GM18909 (cell line): ENCODE data around the gene EPHB6.

Source experiments
- ATAC-seq: cut with Tn5 transposase; IDR thresholded peaks from one replicate; pipeline ENCODE4 v1.9.1; 2021; ENCODE audit warnings: mild to moderate bottlenecking; ENCODE audit not compliant: unreplicated experiment, poor library complexity

Gene EPHB6, protein sequence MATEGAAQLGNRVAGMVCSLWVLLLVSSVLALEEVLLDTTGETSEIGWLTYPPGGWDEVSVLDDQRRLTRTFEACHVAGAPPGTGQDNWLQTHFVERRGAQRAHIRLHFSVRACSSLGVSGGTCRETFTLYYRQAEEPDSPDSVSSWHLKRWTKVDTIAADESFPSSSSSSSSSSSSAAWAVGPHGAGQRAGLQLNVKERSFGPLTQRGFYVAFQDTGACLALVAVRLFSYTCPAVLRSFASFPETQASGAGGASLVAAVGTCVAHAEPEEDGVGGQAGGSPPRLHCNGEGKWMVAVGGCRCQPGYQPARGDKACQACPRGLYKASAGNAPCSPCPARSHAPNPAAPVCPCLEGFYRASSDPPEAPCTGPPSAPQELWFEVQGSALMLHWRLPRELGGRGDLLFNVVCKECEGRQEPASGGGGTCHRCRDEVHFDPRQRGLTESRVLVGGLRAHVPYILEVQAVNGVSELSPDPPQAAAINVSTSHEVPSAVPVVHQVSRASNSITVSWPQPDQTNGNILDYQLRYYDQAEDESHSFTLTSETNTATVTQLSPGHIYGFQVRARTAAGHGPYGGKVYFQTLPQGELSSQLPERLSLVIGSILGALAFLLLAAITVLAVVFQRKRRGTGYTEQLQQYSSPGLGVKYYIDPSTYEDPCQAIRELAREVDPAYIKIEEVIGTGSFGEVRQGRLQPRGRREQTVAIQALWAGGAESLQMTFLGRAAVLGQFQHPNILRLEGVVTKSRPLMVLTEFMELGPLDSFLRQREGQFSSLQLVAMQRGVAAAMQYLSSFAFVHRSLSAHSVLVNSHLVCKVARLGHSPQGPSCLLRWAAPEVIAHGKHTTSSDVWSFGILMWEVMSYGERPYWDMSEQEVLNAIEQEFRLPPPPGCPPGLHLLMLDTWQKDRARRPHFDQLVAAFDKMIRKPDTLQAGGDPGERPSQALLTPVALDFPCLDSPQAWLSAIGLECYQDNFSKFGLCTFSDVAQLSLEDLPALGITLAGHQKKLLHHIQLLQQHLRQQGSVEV

DNA sequence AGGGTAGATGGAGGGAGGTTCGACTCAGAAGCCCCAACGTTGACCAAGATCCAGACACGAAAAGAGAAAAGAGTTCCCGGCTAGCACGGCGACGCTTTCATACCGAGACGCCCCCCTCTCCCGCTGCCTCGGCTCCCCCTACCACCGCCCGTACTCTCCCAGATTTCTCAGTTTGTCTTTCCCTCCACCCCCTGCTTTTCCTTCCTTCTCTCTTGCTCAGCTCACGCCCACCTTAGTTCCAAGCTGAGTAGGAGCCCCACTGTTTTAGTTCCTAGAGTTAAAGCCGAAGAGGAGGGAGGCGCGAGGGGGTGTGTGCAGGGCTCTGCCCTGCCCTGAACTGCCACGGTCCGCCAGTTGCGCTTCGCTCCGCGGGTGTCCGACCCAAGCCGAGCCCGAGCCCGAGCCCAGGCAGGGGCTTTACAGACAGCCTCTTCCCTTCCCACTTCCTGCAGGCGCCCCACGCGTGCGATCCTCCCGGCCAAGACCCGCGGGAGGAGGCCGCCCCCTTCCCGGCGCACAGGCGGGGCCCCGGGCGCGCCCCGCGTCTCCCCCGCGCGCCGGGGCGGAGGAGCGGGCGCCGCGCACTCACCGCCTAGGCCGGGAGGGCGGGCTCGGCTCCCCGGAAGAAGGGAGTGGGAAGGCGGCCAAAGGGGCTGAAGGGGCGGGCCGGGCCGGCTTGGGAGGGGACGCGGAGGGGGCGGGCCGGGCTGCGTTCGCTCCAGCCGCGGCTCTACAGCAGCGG lies at the start of gene EPHB6:
EPHB6 (plus strand) TSS at position 705 of the 742 bp plus-strand sequence. CDS start 8,152 bp downstream, outside the sequence.
- peak; percentile 59 for ATAC-seq

DNA sequence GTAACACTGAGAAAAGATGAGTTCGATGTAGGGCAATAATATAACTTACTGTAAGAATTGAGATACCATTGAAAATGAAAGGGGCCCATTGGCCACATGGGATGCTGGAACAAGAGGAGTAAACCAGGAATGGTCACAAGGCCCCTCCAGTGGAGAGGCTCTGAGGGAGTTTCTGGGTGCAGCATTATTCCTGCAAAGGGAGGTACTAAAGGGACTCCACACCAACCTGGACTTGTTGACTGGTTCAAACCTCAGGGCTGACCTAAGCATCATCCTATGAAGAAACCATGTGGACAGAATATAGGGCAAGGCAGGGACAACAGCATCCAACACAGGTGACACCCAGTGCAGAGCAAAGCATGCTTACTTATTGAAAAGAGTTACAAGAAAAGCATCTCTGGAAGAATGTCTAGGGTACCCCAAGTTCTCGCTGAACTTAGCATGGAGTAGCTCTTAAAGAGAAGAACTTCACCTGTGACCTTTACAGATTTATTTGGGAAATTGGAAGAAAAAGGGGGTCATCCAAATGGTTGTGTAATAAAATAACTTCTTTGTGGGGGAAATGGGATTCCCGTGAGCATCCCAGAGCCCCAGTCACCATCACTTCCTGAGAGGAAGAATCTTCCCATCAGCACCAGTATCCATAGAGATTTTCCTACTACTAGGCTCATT lies 49.4 kb upstream of the EPHB6 start:
- no peak for ATAC-seq

DNA sequence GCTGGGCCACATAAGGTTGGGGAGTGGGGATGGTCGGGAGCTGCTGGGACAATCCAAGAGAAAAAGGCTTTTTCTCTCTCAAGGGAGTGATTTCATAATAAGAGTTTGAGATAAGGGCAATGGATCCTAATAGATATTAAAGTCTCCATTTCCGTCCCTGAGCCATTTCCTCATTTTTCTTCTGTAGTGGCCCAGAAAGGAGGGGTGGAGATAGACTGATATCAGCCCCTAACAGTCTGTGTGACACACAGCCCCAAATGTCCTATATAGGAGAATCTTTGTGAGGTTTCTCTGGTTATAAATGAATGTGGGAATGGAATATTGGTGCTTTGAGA lies 48.9 kb upstream of the EPHB6 start:
- no peak for ATAC-seq

DNA sequence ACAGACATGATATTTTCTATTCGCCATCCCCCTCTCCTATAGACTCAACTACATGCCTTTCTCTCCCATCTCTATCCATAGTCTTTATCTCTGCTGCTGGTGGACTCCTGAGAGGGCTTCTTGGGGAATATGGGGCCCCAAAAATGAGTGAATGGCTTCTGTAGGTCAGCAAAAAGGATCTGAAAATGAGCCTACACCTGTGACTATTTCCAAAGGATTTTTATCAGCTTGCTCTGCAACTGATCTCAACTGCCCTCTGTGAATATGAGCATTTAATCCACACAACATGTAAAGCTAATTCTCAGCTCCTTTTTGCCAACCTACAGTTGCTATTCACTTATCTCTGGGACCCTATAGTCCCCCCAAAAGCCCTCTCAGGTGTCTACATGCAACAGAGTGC lies 47.9 kb upstream of the EPHB6 start:
- ATAC-seq: no peak

DNA sequence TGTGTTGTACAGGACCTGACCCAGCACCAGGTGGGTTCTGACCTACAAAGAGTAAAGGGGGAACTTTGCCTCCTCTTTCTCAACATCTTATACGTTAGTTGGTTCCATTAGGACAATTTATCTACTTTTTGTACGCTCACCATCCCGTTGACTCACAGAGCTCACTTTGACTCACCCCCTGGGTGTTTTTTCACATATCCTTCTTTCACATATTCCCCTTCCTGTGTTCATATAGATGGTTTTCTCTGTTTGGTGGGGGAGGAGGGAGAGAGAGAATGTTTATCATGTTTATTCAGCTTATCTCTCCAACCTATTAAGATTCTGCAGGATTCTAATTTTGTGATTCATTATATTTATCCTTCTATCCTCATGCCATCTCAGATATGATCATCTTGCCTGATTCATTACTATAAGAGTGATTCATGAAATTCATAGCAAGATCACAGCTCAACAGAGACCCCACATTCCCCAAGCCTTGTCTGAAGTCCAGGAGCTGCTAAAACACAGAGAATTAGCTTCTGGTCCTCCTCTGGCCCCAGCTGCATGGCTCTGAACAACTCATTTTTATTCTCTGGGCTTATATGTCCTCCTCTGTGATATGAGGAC lies 46.9 kb upstream of the EPHB6 start:
- no peak for ATAC-seq

DNA sequence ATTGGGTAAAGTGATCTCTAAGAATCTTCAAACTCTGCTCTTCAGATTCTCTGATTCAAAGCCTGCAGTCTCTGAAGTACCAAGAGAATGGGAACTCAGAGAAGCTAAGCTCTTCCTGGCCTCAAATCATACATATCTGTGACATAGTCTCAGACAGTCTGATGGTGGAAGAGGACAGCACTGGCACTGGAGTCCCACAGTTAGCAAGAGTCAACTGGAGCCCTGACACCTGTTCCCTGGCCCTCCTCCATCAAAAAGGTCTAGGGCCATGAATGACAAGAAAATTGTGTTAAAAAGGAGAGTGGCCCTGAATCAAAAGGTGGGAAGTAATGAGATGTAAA lies 46.4 kb upstream of the EPHB6 start:
- ATAC-seq: peak; percentile 36

DNA sequence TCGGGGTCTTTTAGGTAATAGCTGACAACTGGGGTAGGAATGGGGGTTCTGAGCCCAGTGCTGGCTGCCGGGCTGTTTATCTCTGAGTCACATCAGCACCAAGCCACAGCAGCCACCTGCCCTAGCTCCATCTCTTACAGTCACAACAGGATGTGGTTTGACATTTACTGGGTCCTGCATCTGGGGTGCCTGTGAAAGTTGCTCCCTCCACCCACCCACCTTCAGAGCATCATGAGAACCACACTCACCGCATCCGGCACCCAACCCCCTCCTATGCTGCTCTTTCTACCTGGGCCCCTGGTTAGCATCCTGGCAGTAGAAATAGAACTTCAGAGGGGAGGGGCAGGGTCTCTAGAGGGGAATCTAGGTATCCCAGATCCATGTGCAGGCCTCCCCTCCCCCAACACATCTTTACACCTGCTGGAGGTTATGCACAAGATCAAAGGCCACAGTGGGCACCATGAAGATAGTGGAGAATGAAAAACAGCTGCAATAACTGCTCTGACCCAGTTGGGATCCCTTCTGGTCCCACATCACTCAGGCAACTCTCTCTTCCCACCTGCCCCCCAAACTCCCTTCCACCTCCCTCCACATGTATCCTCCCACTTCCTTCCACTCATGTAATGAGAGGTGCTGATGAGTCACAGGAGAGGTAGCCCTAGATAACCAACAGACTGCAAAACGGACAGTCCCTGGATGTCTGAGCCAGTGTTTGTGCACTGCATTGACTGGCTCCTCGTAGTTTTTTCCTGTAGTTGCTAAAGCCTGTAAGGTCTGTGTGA lies 45.9 kb upstream of the EPHB6 start:
- peak; percentile 93 for ATAC-seq

DNA sequence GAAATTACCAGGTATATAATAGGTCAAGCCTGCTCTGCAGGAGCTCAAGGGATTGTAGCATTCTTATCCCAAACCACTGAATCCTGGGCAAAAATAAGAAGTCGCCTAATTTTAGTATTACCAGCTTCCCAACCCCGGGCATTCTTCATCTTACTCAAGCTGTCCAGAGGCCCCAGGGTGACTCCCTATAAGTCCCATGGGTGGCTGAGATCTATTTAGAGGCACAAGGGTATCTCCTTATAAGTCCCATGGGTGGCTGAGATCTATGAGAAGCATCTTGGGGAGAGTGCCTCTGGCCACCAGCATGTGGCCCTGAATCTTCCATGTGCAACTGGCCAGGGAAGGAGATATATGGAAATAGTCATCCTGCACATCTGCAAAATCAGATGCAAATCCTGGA lies 45.2 kb upstream of the EPHB6 start:
- no peak for ATAC-seq

DNA sequence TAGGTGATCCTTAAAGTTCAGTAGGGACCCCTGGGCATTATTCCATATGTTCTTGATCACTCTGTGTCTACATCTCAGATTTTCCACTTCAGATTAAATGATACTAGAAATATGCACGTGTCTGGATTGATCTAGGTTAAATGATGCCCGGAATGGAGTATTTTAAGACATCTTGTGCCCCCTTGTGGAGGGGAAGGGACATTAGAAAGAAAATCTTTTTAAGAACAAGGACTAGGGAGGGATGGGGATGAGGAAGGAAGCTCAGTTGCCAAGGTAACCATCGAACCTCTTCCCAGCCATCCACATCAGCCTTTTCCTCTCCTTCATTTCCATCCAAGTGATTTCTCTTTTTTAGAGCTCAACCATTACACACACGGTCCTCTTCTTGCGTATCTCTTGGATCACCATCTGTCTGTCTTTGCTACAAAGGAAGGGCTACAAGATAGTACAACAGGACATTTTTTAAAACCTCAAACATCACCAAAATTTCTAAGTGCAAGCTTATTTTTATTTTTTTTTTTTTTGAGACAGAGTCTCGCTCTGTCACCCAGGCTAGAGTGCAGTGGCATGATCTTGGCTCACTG lies 43.6 kb upstream of the EPHB6 start:
- ATAC-seq: no peak

DNA sequence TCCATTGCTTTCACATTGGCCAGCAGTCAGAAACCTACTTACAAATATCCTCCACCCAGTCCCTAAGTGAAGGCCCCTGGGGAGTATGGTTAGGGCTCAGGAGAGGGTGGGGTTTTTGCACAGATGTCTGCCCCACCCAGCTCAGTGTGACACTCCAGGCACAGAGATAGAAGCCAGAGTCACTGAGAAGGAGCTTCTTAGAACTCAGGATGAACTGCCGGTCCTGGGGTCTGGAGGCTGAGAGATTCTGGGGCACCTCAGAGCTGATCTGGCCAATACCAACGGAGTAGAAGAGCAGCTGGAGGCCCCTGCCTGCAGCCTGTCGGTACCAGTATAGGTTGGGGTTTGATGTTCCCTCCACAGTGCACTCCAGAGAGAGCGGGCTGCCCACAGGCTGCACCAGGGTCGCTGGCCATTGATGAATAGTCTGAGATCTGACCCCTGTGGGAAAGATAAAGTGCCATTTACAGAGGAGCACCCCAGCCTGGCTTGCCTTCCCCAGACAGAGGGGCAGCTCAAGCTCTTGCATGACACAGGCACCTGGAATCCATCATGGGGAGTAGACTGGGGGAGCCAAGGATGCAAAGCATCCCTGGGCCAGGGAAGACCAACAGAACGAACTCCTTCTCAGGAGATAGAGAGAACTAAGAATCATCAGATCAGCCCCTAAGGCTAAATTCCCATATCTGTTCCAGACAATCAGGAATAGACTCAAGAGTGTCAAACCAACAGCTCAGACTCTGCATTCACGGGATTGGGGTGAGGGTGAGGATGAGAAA lies 42.2 kb upstream of the EPHB6 start:
- no peak for ATAC-seq

DNA sequence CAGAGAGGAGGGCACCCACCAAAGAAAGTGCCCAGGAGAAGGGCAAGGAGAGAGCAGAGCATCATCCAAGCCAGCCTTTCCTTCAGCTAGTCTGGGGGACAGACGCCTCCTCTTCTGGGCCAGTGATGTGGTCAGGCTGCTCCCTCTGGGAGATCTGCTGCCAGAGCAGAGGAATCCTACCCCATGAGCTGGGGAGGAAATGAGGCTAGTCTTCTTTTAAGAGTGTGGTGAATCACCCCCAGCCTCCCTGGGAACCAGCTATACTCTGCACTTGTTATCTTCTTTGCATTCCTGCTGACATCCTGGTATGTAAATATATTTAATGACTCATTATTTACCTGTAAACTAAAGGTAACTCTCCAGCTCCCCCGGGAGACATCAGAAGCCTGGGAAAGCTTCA lies 41.6 kb upstream of the EPHB6 start:
- ATAC-seq: no peak

DNA sequence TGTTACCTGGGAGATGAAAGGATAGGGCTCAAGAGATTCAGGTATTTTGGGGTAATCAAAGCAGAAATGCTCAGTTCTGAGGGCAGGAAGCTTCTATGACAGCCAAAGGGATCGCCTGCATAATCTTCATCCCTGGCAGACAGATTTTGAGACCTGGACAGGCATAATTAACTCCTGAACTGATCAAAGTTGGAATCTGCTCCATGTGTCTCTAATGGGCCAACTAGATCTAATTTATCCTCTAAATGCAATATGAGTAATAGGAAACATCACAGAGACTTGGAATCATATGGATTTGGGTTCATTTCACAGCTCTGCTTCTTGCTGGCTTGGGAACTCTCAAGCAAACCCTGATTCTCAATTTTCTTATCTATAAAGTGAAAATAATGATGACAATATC lies 41.2 kb upstream of the EPHB6 start:
- no peak for ATAC-seq

DNA sequence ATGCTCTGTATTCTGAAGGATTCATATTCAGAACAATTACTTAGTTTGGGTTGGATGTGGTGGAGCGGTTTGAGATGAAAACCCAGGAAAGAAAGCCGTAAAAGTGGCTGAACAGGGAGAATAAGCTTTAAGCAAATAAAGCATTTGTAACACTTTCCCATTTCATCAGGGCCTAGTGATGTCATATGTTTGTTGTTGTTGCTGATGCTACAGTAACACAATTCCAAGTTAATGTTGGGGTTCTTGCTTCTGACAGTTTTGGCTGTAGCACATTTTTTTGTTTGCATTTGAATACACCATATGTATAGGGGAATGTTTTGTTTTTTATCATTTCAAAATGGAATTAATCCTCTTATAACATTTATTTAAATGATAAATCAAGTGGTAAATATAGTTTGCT lies 40.4 kb upstream of the EPHB6 start:
- no peak for ATAC-seq

DNA sequence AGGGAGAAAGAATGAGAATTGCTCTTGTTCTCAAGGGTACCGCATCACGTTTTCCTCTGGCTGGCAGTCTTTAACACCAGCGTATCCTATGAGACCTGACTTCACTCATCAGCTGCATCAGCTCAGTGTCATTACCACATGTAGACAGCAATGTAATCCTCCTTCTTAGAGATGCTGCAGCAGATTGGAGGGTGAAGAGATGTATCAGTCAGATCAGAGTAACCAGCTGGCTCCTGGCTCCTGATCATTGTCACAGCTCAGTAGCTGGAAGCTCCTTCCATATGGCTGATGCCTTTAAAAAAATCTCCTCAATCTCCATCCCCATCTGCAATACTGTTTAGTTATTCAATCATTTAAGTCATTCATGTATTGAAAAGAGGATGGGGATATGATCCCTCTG lies 39.7 kb upstream of the EPHB6 start:
- no peak for ATAC-seq

DNA sequence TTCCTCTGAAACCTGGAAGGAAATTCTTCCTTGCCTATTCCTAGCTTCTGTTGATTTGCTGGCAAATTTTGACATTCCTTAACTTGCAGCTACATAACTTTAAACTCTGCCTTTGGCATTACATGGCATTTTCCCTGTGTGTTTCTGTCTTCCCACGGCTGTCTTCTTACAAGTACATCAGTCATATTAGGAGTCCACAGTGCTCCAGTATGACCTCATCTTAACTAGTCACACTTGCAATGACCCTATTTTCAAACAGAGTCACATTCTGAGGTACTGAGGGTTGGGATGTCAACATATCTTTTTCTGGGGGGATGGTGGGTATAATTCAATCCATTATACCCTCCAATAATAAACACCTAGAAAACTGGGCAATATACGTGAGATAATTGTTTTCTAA lies 37.4 kb upstream of the EPHB6 start:
- no peak for ATAC-seq

DNA sequence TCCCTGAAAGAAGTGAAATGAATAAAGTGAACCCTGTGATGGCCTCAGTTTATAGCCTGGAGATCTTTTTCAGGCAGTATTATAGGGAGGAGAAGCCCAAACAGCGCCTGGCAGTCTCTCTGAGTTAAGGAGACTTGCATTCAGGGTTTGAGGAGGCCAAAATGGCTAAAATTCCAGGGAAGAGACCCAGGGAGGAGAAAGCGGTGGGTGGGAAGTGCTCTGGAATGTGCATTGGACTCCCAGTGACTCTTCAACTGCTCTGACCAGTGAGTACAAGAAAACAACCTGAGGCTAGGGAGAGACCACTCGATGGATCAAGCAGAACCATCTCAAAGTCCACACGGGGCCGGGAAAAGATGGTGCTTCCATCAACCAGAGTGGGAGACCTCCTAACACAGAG lies 35.3 kb upstream of the EPHB6 start:
- no peak for ATAC-seq

DNA sequence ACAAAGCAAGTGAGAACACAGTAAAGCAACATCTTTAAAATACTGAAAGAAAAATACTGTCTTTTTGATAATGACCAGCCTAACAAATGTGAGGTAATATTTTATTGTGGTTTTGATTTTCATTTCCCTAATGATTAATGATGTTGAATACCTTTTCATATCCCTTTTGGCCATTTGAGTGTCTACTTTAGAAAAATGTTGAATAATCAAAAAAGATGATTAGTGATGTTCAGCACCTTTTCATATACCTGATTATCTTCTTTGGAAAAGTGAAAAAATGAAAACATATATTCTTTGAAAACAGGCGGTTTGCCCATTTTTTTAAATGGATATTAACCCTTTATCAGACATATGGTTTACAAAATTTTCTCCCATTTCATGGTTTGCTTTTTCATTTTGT lies 32.2 kb upstream of the EPHB6 start:
- ATAC-seq: no peak

DNA sequence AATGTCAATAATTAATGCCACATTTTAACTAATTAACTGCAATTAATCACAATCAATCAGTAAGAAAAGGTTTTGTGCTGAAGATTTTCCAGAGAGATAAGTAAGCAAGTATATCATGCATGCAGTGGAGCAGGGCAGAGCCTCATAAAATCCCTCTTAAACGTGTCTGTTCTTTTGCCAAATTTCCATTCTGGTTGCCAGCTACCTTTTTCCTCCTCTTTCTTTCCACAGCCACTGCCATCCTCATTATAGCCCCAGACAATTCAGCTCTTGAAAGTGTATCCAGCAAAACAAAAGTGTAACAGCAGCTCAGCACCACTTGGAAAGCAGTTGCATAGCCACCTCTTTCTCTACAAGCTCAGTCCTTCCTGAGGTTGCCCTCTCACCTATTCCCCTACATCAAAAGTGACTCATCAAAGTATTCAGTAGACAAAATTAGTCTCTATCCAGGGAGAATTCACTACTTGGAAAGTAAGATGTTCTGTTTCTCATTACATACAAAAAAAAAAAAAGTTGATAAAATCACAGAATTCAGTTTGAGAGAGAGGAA lies 26.9 kb upstream of the EPHB6 start:
- ATAC-seq: no peak
